Hindlimb muscle (tissue), 1 donor: ENCODE results near the gene NEK1. TPM values are rescaled to one million over a fixed set of nuclear protein-coding genes. Genes with fewer than 3 reads are reported as not detected.
"Not testable (repeated sequence)": the region's sequence is repeated elsewhere in the genome, so short reads cannot be mapped to it uniquely, and the experiment has no call there.

Experiments used
- DNase-seq: peaks from one replicate; pipeline ENCODE4 v3.0.0-alpha.2; 2013
- polyA plus RNA-seq: library from polyadenylated mRNA; unstranded; fragments of 120-200 nt; gene quantifications from one replicate; pipeline ENCODE4 v1.2.1, GENCODE V29; 2013; ENCODE audit not compliant: insufficient read length

The NEK1 gene
- polyA plus RNA-seq, 1 donor, result 9.3 TPM

DNA sequence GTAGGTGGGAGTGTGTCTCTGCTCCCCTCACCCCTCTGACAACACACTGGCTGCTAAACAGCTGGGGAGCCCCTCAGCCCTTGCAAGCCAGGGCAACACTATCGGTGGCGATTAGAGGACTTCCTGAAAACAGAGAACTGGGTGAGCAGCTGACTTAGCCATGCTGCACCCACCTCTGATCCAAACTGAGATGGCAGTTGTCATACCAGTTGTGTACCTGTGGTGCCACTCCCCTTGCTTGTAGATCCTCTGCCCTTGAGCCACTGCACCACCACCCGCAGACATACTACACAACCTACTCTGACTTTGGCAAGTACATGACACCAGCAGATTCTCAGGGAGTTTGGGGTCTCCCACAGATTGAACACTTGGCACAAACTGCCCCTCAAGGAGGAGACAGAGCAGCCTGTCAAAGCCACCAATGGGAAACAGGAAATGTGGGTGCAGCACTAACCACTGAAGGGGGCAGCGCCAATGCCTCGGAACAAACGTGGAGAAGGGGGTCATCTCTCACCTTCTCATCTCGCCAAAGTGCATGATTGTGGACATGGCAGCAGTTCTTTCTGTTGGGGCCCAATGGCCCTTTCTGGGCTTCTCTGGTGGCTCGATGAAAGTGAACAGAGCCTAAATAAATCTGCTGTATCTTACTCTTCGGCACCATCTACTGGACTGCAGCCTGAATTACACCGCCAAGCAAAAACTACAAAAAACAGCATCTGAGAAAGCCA lies 119.8 kb downstream of the NEK1 start:
- peak; percentile 11 for DNase-seq

GRCh38 chr4:169491211-169491610 lies 121.2 kb downstream of the NEK1 start:
- DNase-seq, result no peak

- DNase-seq, result no peak
These were observed 123.1 kb downstream of the NEK1 start for GRCh38 chr4:169489306-169489705.

DNA sequence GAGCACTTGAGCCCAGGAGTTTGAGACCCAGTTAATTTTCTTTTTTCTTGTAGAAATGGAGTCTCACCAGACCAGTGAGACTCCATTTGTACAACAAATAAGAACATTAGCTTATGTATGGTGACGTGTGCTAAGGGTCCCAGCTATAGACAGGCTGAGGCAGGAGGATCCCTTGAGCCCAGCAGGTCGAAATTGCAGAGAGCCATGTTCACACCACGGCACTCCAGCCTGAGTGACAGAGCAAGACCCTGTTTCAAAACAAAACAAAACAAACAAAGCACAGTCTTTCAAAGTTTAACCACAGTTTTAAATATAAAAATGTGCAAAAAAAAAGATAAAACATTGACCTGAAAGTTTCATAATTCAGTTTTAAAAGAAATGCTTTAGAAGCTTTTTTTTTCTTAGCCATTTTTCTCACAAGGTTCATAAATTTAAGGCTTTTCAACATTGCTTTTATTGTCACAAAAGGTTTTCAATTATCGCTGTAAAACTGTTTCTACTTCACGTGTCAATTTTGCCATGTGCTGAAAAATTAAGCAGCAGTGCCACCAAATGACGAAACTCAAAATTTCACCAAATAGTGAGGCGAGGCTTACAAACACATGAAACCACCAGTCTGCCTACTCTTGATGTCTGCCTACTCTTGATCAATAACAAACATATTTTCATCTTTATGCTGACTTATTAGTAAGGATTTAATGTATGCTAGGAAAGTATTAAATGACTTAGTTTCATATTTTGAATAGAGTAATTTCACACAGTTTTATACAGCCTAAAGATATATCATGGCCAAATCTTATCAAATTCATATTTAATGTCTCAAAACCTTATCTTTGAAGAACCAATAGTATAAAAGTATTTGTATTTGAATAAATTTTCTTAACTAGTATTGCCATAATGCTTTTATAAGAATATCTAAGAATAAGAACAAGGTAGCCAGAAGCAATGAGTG lies 126.3 kb downstream of the NEK1 start:
- peak; percentile 63 for DNase-seq

DNA sequence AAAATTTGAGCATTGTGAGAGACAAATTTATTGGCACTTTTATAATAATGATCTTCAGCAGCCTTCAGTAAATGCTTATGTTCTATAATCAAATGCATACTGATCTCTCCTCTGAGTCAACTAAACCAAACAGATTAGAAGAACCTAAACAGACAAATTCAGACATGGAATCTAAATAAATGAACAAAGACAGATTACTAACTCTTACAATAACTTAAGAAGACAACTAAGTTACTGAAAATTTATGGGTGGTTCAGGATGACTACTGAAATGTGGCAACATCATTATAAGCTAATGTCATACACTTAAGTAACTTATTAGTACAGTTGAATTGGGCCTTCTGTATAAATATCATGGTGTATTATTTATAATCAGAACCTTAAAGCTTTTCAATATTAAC lies 127.3 kb downstream of the NEK1 start:
- DNase-seq, result no peak

DNA sequence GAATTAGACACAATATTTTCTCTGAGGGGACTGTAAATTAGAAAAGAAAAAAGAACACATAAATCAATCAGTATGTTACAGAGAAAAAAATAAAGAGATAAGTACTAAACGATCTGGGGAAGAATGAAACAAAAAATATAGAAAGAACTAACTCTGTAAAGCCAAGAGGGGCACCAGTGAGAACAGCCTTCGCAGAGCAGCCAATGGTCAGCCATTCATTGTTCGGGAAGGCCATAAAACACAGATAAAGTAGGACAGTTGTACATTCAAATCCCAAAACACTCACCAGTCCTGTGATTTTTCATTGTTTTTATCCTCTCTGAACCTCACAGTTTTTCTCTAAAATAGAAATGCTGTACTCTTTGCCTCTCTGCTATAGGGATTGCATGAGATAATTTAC lies 127.9 kb downstream of the NEK1 start:
- DNase-seq, result peak; percentile 8

- DNase-seq, result no peak
These were observed 148.3 kb downstream of the NEK1 start for GRCh38 chr4:169464080-169464479.

GRCh38 chr4:169460081-169460480 lies 152.3 kb downstream of the NEK1 start:
- DNase-seq, result no peak

DNA sequence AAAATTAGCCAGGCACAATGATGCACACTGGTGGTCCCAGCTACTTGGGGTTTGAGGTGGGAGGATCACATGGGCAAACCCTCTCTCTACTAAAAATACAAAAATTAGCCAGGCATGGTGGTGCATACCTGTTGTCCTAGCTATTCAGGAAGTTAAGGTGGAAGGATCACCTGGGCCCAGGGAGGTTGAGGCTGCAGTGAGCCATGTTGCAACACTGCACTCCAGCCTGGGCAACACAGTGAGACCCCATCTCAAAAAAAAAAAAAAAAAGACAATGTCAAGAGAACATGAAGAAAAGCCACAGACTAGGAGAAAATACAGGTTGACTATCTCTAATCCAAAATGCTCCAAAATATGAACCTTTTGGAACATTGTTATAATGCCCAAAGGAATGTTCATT lies 153.8 kb downstream of the NEK1 start:
- no peak for DNase-seq

- not testable (repeated sequence) for DNase-seq
These were observed 159.7 kb downstream of the NEK1 start for GRCh38 chr4:169452644-169453043.

GRCh38 chr4:169448935-169449334 lies 163.4 kb downstream of the NEK1 start:
- DNase-seq, result not testable (repeated sequence)

- DNase-seq, result no peak
These were observed 165.6 kb downstream of the NEK1 start for GRCh38 chr4:169446824-169447223.

GRCh38 chr4:169443748-169444147 lies 168.6 kb downstream of the NEK1 start:
- DNase-seq, result no peak

GRCh38 chr4:169440446-169440845 lies 171.9 kb downstream of the NEK1 start:
- no peak for DNase-seq

- DNase-seq, result peak; percentile 32
These were observed 173.1 kb downstream of the NEK1 start for GRCh38 chr4:169439244-169439643.

GRCh38 chr4:169438057-169438480 lies 174.3 kb downstream of the NEK1 start:
- DNase-seq, result no peak

GRCh38 chr4:169437299-169438047 lies 174.9 kb downstream of the NEK1 start:
- no peak for DNase-seq

DNA sequence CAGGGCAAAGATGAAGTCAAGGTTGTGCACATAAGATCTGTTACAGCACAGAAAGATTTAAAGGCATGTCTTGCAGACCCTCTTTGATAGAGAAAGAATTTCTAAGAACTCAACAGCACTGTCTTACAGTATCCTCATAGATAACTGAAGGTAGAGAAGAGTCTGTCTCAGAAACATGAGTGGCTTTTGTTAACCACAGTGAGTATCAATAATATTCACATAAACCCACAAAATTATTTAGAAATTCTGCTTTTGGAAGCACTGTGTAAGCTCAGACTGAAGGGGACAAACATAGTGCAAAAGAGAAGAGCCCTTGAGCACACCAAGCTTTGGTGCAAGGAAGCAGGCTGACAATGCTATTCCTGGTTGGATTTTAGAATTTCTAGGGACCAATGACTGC lies 175.6 kb downstream of the NEK1 start:
- no peak for DNase-seq

- DNase-seq, result no peak
These were observed 184.0 kb downstream of the NEK1 start for GRCh38 chr4:169428376-169428775.

GRCh38 chr4:169427727-169428126 lies 184.7 kb downstream of the NEK1 start:
- not testable (repeated sequence) for DNase-seq

- no peak for DNase-seq
These were observed 192.1 kb downstream of the NEK1 start for GRCh38 chr4:169420291-169420690.

- DNase-seq, result no peak
These were observed 193.5 kb downstream of the NEK1 start for GRCh38 chr4:169418846-169419245.
